H1 (cell line): ENCODE measurements around the gene MITF. TPM values are rescaled to one million over a fixed set of nuclear protein-coding genes. Genes with fewer than 3 reads are reported as not detected.

Experiments used
- CTCF ChIA-PET: fragments of 300-600 bp; sonication (Branson Sonifier 250); formaldehyde crosslinking; loops from one replicate; lab custom pipeline; 2021; ENCODE audit not compliant: partially characterized antibody; lab: Charles Lee
- POLR2A ChIA-PET: fragments of 300-600 bp; sonication (Branson Sonifier 250); formaldehyde crosslinking; loops from one replicate; lab custom pipeline; 2021; ENCODE audit warnings: inconsistent platforms; ENCODE audit not compliant: partially characterized antibody; lab: Charles Lee
- DNase-seq, 2 experiments: peaks; one replicate each; pipeline versions ENCODE4 v3.0.0 to v3.0.0-alpha.2; 2010 to 2022; ENCODE audit warnings: low spot score in 2 of 2, low read depth in 1 of 2, mixed read lengths in 1 of 2
- FAIRE-seq: peaks from 2 replicates; lab custom pipeline; 2011; peaks lifted over from hg19 to GRCh38; lab: Jason Lieb, UNC
- H2AFZ ChIP-seq: 2 replicates; pipeline ENCODE4 v1.8.1; 2012; ENCODE audit warnings: low read length, inconsistent platforms
- H2AK5ac ChIP-seq: 2 replicates; pipeline ENCODE4 v1.6.1; 2013; ENCODE audit warnings: low read depth, low read length
- H2BK120ac ChIP-seq: replicated peaks from 2 replicates; pipeline ENCODE3; 2013; ENCODE audit warnings: low read depth, low read length, inconsistent platforms
- H2BK12ac ChIP-seq: 2 replicates; pipeline ENCODE4 v1.6.1; 2013; ENCODE audit warnings: low read depth, low read length
- H2BK15ac ChIP-seq: 2 replicates; pipeline ENCODE4 v1.6.1; 2013; ENCODE audit warnings: low read length
- H2BK20ac ChIP-seq: 2 replicates; pipeline ENCODE4 v1.6.1; 2013; ENCODE audit warnings: low read length
- H2BK5ac ChIP-seq: 2 replicates; pipeline ENCODE4 v1.6.1; 2013; ENCODE audit warnings: low read depth, low read length
- H3K14ac ChIP-seq: 2 replicates; pipeline ENCODE4 v1.6.1; 2013; ENCODE audit warnings: inconsistent platforms; ENCODE audit not compliant: insufficient read length
- H3K18ac ChIP-seq: 2 replicates; pipeline ENCODE4 v1.6.1; 2013; ENCODE audit warnings: low read length; ENCODE audit errors: extremely low read depth
- H3K23ac ChIP-seq: 2 replicates; pipeline ENCODE4 v1.6.1; 2013; ENCODE audit warnings: inconsistent platforms; ENCODE audit not compliant: insufficient read length
- H3K23me2 ChIP-seq: 2 replicates; pipeline ENCODE4 v1.6.1; 2013; ENCODE audit warnings: low read depth, low read length
- H3K27ac ChIP-seq: 2 replicates; pipeline ENCODE4 v1.6.1; 2011; ENCODE audit warnings: low read depth, low read length, inconsistent platforms
- H3K27me3 ChIP-seq, 4 experiments: replicated peaks in 1 of 4; 1 replicate in 1 of 4; 2 replicates in 3 of 4; pipeline versions ENCODE4 v1.6.1 to v1.8.1; 2011 to 2013; ENCODE audit warnings: low read length in 3 of 4, mild to moderate bottlenecking in 3 of 4, inconsistent platforms in 2 of 4, mixed read lengths in 2 of 4, moderate library complexity in 1 of 4; ENCODE audit not compliant: control insufficient read depth in 3 of 4, insufficient read depth in 3 of 4; ENCODE audit errors: extremely low read depth in 1 of 4
- H3K36me3 ChIP-seq, 4 experiments: 2 replicates each; pipeline versions ENCODE4 v1.6.1 to v1.8.1; 2011 to 2013; ENCODE audit warnings: mild to moderate bottlenecking in 4 of 4, low read length in 3 of 4, moderate library complexity in 2 of 4, control low read depth in 1 of 4, inconsistent platforms in 1 of 4; ENCODE audit not compliant: insufficient read depth in 4 of 4, control insufficient read depth in 2 of 4
- H3K4ac ChIP-seq: replicated peaks from 2 replicates; pipeline ENCODE3; 2013; ENCODE audit warnings: low read length, low read depth, mixed read lengths, inconsistent platforms; ENCODE audit not compliant: insufficient read length
- H3K4me1 ChIP-seq, 4 experiments: replicated peaks in 1 of 4; 1 replicate in 1 of 4; 2 replicates in 3 of 4; pipeline versions ENCODE4 v1.6.1 to v1.8.1; 2011 to 2013; ENCODE audit warnings: low read length in 3 of 4, inconsistent platforms in 2 of 4, mixed read lengths in 1 of 4; ENCODE audit not compliant: insufficient read depth in 4 of 4, control insufficient read depth in 3 of 4
- H3K4me2 ChIP-seq, 2 experiments: 2 replicates each; pipeline versions ENCODE4 v1.6.1 to v1.8.1; 2011 to 2013; ENCODE audit warnings: low read depth in 2 of 2, low read length in 2 of 2, control low read depth in 1 of 2, inconsistent platforms in 1 of 2, mild to moderate bottlenecking in 1 of 2; ENCODE audit not compliant: insufficient read depth in 1 of 2
- H3K4me3 ChIP-seq, 4 experiments: fragments of 200-600, 300-600 bp in 1 of 4; sonication (generic), shearing (Covaris generic), sonication (Bioruptor Twin) in 1 of 4; 2 replicates each; pipeline versions ENCODE4 v1.5.1 to v1.8.1; 2011 to 2016; ENCODE audit warnings: low read length in 4 of 4, low read depth in 3 of 4, control low read depth in 2 of 4, inconsistent platforms in 2 of 4, mild to moderate bottlenecking in 2 of 4, mixed read lengths in 1 of 4, moderate library complexity in 1 of 4; ENCODE audit not compliant: insufficient read depth in 2 of 4; ENCODE audit errors: extremely low read depth in 1 of 4
- H3K56ac ChIP-seq: replicated peaks from 2 replicates; pipeline ENCODE3; 2013; ENCODE audit warnings: low read depth, mild to moderate bottlenecking, mixed read lengths, low read length, inconsistent platforms; ENCODE audit not compliant: insufficient read length
- H3K79me1 ChIP-seq: 2 replicates; pipeline ENCODE4 v1.6.1; 2013; ENCODE audit warnings: low read depth, low read length, control low read depth
- H3K79me2 ChIP-seq, 2 experiments: 2 replicates each; pipeline versions ENCODE4 v1.6.1 to v1.8.1; 2012 to 2013; ENCODE audit warnings: low read length in 2 of 2, mild to moderate bottlenecking in 2 of 2, inconsistent platforms in 1 of 2; ENCODE audit not compliant: insufficient read depth in 2 of 2, control insufficient read depth in 1 of 2
- H3K9ac ChIP-seq, 4 experiments: replicated peaks in 1 of 4; 1 replicate in 1 of 4; 2 replicates in 3 of 4; pipeline versions ENCODE4 v1.6.1 to v1.8.1; 2011 to 2013; ENCODE audit warnings: low read depth in 3 of 4, low read length in 3 of 4, control low read depth in 2 of 4, mild to moderate bottlenecking in 2 of 4, moderate library complexity in 2 of 4, inconsistent platforms in 1 of 4; ENCODE audit errors: extremely low read depth in 1 of 4
- H3K9me3 ChIP-seq, 2 experiments: 2 replicates each; pipeline versions ENCODE4 v1.6.1 to v1.8.1; 2012 to 2013; ENCODE audit warnings: mild to moderate bottlenecking in 2 of 2, moderate library complexity in 2 of 2, control low read depth in 1 of 2, inconsistent platforms in 1 of 2, low read depth in 1 of 2, low read length in 1 of 2, mixed read lengths in 1 of 2; ENCODE audit not compliant: insufficient read depth in 2 of 2
- H4K20me1 ChIP-seq, 2 experiments: replicated peaks in 1 of 2; 2 replicates each; pipeline versions ENCODE3 to v1.8.1; 2011 to 2013; ENCODE audit warnings: inconsistent platforms in 2 of 2, low read length in 2 of 2, mild to moderate bottlenecking in 1 of 2; ENCODE audit not compliant: insufficient read depth in 2 of 2, control insufficient read depth in 1 of 2
- H4K5ac ChIP-seq: 2 replicates; pipeline ENCODE4 v1.6.1; 2013; ENCODE audit warnings: low read length, low read depth, mixed read lengths, inconsistent platforms; ENCODE audit not compliant: insufficient read length
- H4K8ac ChIP-seq: 2 replicates; pipeline ENCODE4 v1.8.0; 2013; ENCODE audit warnings: mild to moderate bottlenecking, moderate library complexity, low read length, inconsistent platforms; ENCODE audit not compliant: insufficient read depth; ENCODE audit errors: extremely low read depth
- H4K91ac ChIP-seq: replicated peaks from 2 replicates; pipeline ENCODE3; 2013; ENCODE audit warnings: low read length, mixed read lengths, inconsistent platforms; ENCODE audit not compliant: insufficient read length
- CBX5 ChIP-seq: fragments of 300-800, 300-1000 bp; sonication (generic); IDR thresholded peaks from 2 replicates; pipeline ENCODE4 v1.7.1; 2016; ENCODE audit warnings: antibody characterized with exemption, low read length, low read depth
- CBX8 ChIP-seq: fragments of 300-800, 300-1000 bp; sonication (generic); IDR thresholded peaks from 2 replicates; pipeline ENCODE4 v1.7.1; 2016; ENCODE audit warnings: low read depth, low read length, borderline replicate concordance
- CHD1 ChIP-seq: IDR thresholded peaks from 2 replicates; pipeline ENCODE4 v1.6.1; 2012; ENCODE audit warnings: low read depth, low read length, improper control_type of control experiment
- CREB1 ChIP-seq: IDR thresholded peaks from 2 replicates; pipeline ENCODE4 v1.6.1; 2012; ENCODE audit warnings: inconsistent platforms
- GTF2F1 ChIP-seq: IDR thresholded peaks from 2 replicates; pipeline ENCODE4 v1.6.1; 2012; ENCODE audit warnings: low read depth, low read length, improper control_type of control experiment, borderline replicate concordance
- JUN ChIP-seq: IDR thresholded peaks from 2 replicates; pipeline ENCODE4 v1.6.1; 2011; ENCODE audit warnings: low read depth, mild to moderate bottlenecking, improper control_type of control experiment, low read length
- KDM4A ChIP-seq: IDR thresholded peaks from one replicate; pipeline ENCODE4 v1.7.1; 2012; ENCODE audit warnings: low read depth, mild to moderate bottlenecking, moderate library complexity, low read length, inconsistent platforms; ENCODE audit not compliant: severe bottlenecking
- RAD21 ChIP-seq, 2 experiments: IDR thresholded peaks in 1 of 2; conservative IDR thresholded peaks in 1 of 2; 2 replicates each; pipeline ENCODE4 v1.6.1; 2011; ENCODE audit warnings: low read depth in 2 of 2, low read length in 2 of 2, improper control_type of control experiment in 1 of 2, inconsistent platforms in 1 of 2, mild to moderate bottlenecking in 1 of 2, moderate library complexity in 1 of 2
- RXRA ChIP-seq: IDR thresholded peaks from 2 replicates; pipeline ENCODE4 v1.6.1; 2011; ENCODE audit warnings: low read depth, mild to moderate bottlenecking, low read length, moderate library complexity; ENCODE audit not compliant: insufficient read depth
- SIX5 ChIP-seq: IDR thresholded peaks from 2 replicates; pipeline ENCODE4 v1.6.1; 2011; ENCODE audit warnings: mild to moderate bottlenecking, low read depth, low read length
- SP2 ChIP-seq: IDR thresholded peaks from 2 replicates; pipeline ENCODE4 v1.6.1; 2012; ENCODE audit warnings: mild to moderate bottlenecking, low read length, inconsistent platforms
- SRF ChIP-seq: IDR thresholded peaks from 2 replicates; pipeline ENCODE4 v1.6.1; 2011; ENCODE audit warnings: mild to moderate bottlenecking, low read depth, low read length, moderate library complexity
- TAF1 ChIP-seq: IDR thresholded peaks from 2 replicates; pipeline ENCODE4 v1.6.1; 2011; ENCODE audit warnings: mild to moderate bottlenecking, low read depth, low read length
- WGBS, 2 experiments: shearing (Covaris generic) in 1 of 2; methylation state at CpG; one replicate each; pipeline versions ENCODE4 v1.1.6 to v1.1.7; 2013 to 2015; ENCODE audit warnings: low lambda C conversion rate in 2 of 2, mixed read lengths in 2 of 2, inconsistent platforms in 1 of 2, low coverage in 1 of 2, missing lambda C conversion rate in 1 of 2; ENCODE audit not compliant: insufficient replicate concordance in 2 of 2, insufficient coverage in 1 of 2, insufficient read length in 1 of 2; ENCODE audit errors: extremely low coverage in 1 of 2, missing lambda C conversion rate in 1 of 2; 5-methylcytosine and 5-hydroxymethylcytosine counted together
- polyA plus RNA-seq, 7 experiments: library from polyadenylated mRNA; depleted of rRNA in 3 of 7; stranded (reverse) in 5 of 7; unstranded in 2 of 7; fragments of >200 nt in 5 of 7; fragments of 200-250 nt in 2 of 7; gene quantifications; 1 replicate in 5 of 7; 2 replicates in 1 of 7; 4 replicates in 1 of 7; pipeline versions ENCODE4 v1.2.1 to v1.2.3, GENCODE V29; 2011 to 2013; ENCODE audit warnings: missing spikeins in 2 of 7, mixed read lengths in 2 of 7
- total RNA-seq: library from RNA; stranded (reverse); fragmentation: NEBNext Ultra II Directional; extraction: Animal tissue kit (Norgen Biotek cat#: 25700); gene quantifications from 2 replicates; pipeline ENCODE4 v1.2.1, GENCODE V29; 2021

MITF gene
- total and polyA plus RNA-seq, 2 of the 8 experiments (the other 6 are each of a cell fraction or from before 2014, with no cell fraction given): 0.53 to 1.4 TPM

DNA sequence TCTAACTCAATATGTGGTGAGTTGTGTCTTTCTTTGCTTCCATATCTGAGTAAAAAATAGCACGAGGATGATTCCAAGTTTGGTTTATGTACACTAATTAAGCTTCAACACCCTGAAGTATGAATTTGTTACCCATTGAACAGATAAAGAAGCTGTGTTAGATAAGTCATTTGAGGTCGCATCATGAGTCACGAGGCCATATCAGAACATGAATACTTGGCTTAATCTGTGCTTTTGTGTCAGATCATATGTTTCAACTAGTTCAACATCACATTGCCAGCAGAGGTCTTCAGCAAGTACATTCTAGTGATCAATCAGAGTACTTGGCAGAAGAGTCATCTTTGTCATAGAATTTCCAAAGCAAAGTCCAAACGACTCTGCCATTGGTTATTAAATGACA lies 26.3 kb upstream of the MITF start:
- Histone ChIP-seq H3K4me1 (no peaks in the 10 kb centered on the region), H4K20me1 (no peaks in the 10 kb centered on the region), H3K36me3 (no peaks in the 10 kb centered on the region), H2BK15ac (no peak overlapping the region), H3K79me2 (no peaks in the 10 kb centered on the region), H3K4ac (no peak overlapping the region), H3K56ac (no peak overlapping the region), H3K14ac (no peak overlapping the region), H2AK5ac (no peak overlapping the region), H4K5ac (no peak overlapping the region), H3K4me3 (no peak overlapping the region), H4K8ac (no peak overlapping the region), H3K18ac (no peak overlapping the region), H4K91ac (no peak overlapping the region), H2BK20ac (no peak overlapping the region), H3K79me1 (no peaks in the 10 kb centered on the region), H3K23ac (no peak overlapping the region), H3K4me2 (no peak overlapping the region), H2AFZ (no peak overlapping the region), H3K27ac (no peak overlapping the region), H2BK120ac (no peak overlapping the region), H3K9me3 (no peaks in the 10 kb centered on the region), H3K27me3 (no peaks in the 10 kb centered on the region), H2BK12ac (no peak overlapping the region), H3K23me2 (no peaks in the 10 kb centered on the region; the same call in 1 of the 2 replicates), H3K9ac (no peak overlapping the region), H2BK5ac (no peak overlapping the region)
- CTCF ChIA-PET: no interaction called here
- POLR2A ChIA-PET: no interaction called here
- FAIRE-seq (no peak), DNase-seq (no peak)
- WGBS, 2 experiments: 93% methylated on average over 4 of the region's 4 CpGs; no CpG with 5 or more reads in 1 of the 2 experiments
- TF ChIP-seq RAD21 (IDR thresholded peaks at IDR 0.05 in 1 of 2, conservative IDR thresholded peaks at IDR 0.05 in 1 of 2; ENCODE audit: low read depth in 2 of 2, low read length in 2 of 2) (no peak), TAF1 (no peak), GTF2F1 (no peak), CBX8 (no peak), KDM4A (no peak), CHD1 (no peak), SP2 (no peak), CREB1 (no peak), SIX5 (no peak), SRF (no peak), RXRA (no peak), CBX5 (no peak), JUN (no peak)
